Astrocyte (in vitro differentiated cells and primary cell): Measurements from ENCODE around the gene MED12L. TPM values are rescaled to one million over a fixed set of nuclear protein-coding genes. Genes with fewer than 3 reads are reported as not detected.
"Not testable (repeated sequence)": the region's sequence is repeated elsewhere in the genome, so short reads cannot be mapped to it uniquely, and the experiment has no call there.

Experiments used
- DNase-seq: peaks from one replicate; pipeline ENCODE4 v3.0.0-alpha.2; 2010; ENCODE audit warnings: low read depth
- FAIRE-seq: peaks from 2 replicates; lab custom pipeline; 2011; peaks lifted over from hg19 to GRCh38; lab: Jason Lieb, UNC
- H2AFZ ChIP-seq: 2 replicates; pipeline ENCODE4 v1.6.0; 2012; ENCODE audit warnings: low read depth, low read length, inconsistent platforms
- H3K27ac ChIP-seq: 2 replicates; pipeline ENCODE4 v1.5.1; 2011; ENCODE audit warnings: low read depth, low read length, inconsistent platforms
- H3K27me3 ChIP-seq: 2 replicates; pipeline ENCODE4 v1.6.0; 2011; ENCODE audit warnings: low read length, inconsistent platforms; ENCODE audit not compliant: insufficient read depth
- H3K36me3 ChIP-seq: 2 replicates; pipeline ENCODE4 v1.5.1; 2011; ENCODE audit warnings: low read length, inconsistent platforms; ENCODE audit not compliant: insufficient read depth
- H3K4me1 ChIP-seq: 2 replicates; pipeline ENCODE4 v1.5.1; 2011; ENCODE audit warnings: low read length, inconsistent platforms; ENCODE audit not compliant: insufficient read depth
- H3K4me2 ChIP-seq: 2 replicates; pipeline ENCODE4 v1.6.0; 2012; ENCODE audit warnings: low read length, inconsistent platforms
- H3K4me3 ChIP-seq: 2 replicates; pipeline ENCODE4 v1.5.1; 2011; ENCODE audit warnings: low read depth, mild to moderate bottlenecking, low read length, inconsistent platforms; ENCODE audit not compliant: insufficient read depth
- H3K79me2 ChIP-seq: 2 replicates; pipeline ENCODE4 v1.6.0; 2012; ENCODE audit warnings: mild to moderate bottlenecking, low read length, inconsistent platforms; ENCODE audit not compliant: insufficient read depth
- H3K9ac ChIP-seq: 2 replicates; pipeline ENCODE4 v1.6.0; 2012; ENCODE audit warnings: mild to moderate bottlenecking, low read length, inconsistent platforms
- H3K9me3 ChIP-seq: 2 replicates; pipeline ENCODE4 v1.5.1; 2012; ENCODE audit warnings: low read depth, mild to moderate bottlenecking, low read length, inconsistent platforms; ENCODE audit not compliant: insufficient read depth
- H4K20me1 ChIP-seq: 2 replicates; pipeline ENCODE4 v1.6.0; 2012; ENCODE audit warnings: low read length, inconsistent platforms; ENCODE audit not compliant: insufficient read depth
- H3K27ac Mint-ChIP-seq: one replicate; pipeline ENCODE4 v1.8.0; 2021; ENCODE audit warnings: mild to moderate bottlenecking, mixed read lengths; ENCODE audit not compliant: unreplicated experiment
- H3K27me3 Mint-ChIP-seq: one replicate; pipeline ENCODE4 v1.8.0; 2021; ENCODE audit warnings: low read depth, mixed read lengths; ENCODE audit not compliant: unreplicated experiment
- H3K36me3 Mint-ChIP-seq: one replicate; pipeline ENCODE4 v1.8.0; 2021; ENCODE audit warnings: low read depth, mixed read lengths; ENCODE audit not compliant: unreplicated experiment
- H3K4me1 Mint-ChIP-seq: one replicate; pipeline ENCODE4 v1.8.0; 2021; ENCODE audit warnings: low read depth, mixed read lengths; ENCODE audit not compliant: unreplicated experiment
- H3K4me3 Mint-ChIP-seq: one replicate; pipeline ENCODE4 v1.8.0; 2021; ENCODE audit warnings: mild to moderate bottlenecking, moderate library complexity, mixed read lengths; ENCODE audit not compliant: unreplicated experiment
- H3K9me3 Mint-ChIP-seq: one replicate; pipeline ENCODE4 v1.8.0; 2021; ENCODE audit warnings: mild to moderate bottlenecking, mixed read lengths; ENCODE audit not compliant: unreplicated experiment
- EZH2 ChIP-seq: IDR thresholded peaks from 2 replicates; pipeline ENCODE4 v1.6.1; 2012; ENCODE audit warnings: mild to moderate bottlenecking, low read length, inconsistent platforms; ENCODE audit not compliant: insufficient read depth
- total RNA-seq: library from RNA; stranded (reverse); gene quantifications from 2 replicates; pipeline ENCODE4 v1.2.1, GENCODE V29; 2021
- TF ChIP-seq, protein P1 (sequence below): IDR thresholded peaks from 2 replicates; pipeline ENCODE4 v1.5.1; 2011; ENCODE audit warnings: low read depth, mild to moderate bottlenecking, inconsistent platforms, low read length, moderate library complexity; ENCODE audit not compliant: insufficient read depth

MED12L gene
- total RNA-seq, 1 donor from 2014 or later = 8.2 TPM

DNA sequence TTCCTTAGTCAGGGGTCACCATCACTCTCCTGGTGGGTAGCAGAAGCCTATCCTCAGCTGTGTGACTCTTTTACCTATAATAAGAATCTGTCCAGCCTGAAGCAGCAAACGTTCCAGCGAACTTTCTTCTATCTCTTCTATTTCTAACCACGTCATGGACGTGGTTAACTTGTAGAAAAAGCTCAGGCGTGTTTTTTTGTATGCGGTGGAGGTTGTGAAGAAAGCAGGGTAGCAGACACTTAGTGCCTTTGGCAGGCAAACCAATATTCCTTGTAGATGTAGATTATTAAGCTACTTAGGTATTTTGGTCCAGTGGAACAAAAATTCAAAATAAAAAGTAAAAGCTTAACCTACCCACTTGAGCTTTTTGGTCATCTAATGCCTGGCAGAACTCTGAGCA, 149.4 kb downstream of the MED12L start:
- no peak for TF ChIP-seq EZH2
- TF ChIP-seq, protein P1, sequence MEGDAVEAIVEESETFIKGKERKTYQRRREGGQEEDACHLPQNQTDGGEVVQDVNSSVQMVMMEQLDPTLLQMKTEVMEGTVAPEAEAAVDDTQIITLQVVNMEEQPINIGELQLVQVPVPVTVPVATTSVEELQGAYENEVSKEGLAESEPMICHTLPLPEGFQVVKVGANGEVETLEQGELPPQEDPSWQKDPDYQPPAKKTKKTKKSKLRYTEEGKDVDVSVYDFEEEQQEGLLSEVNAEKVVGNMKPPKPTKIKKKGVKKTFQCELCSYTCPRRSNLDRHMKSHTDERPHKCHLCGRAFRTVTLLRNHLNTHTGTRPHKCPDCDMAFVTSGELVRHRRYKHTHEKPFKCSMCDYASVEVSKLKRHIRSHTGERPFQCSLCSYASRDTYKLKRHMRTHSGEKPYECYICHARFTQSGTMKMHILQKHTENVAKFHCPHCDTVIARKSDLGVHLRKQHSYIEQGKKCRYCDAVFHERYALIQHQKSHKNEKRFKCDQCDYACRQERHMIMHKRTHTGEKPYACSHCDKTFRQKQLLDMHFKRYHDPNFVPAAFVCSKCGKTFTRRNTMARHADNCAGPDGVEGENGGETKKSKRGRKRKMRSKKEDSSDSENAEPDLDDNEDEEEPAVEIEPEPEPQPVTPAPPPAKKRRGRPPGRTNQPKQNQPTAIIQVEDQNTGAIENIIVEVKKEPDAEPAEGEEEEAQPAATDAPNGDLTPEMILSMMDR = no peak
- no peak overlapping the region for H3K4me2 ChIP-seq
- Mint-ChIP-seq H3K36me3 (no peaks in the 10 kb centered on the region), H3K27ac (no peak overlapping the region), H3K4me3 (no peak overlapping the region), H3K4me1 (peaks cover 5% of the 10 kb centered on the region), H3K27me3 (no peaks in the 10 kb centered on the region), H3K9me3 (no peaks in the 10 kb centered on the region)
- H3K9ac ChIP-seq = no peak overlapping the region
- no peak for DNase-seq
- no peaks in the 10 kb centered on the region for H3K9me3 ChIP-seq
- no peak overlapping the region for H3K4me3 ChIP-seq
- no peaks in the 10 kb centered on the region for H3K4me1 ChIP-seq
- no peaks in the 10 kb centered on the region for H3K27me3 ChIP-seq
- no peak overlapping the region for H3K27ac ChIP-seq
- H3K36me3 ChIP-seq = no peaks in the 10 kb centered on the region
- H3K79me2 ChIP-seq = no peaks in the 10 kb centered on the region
- no peaks in the 10 kb centered on the region for H4K20me1 ChIP-seq
- H2AFZ ChIP-seq = no peak overlapping the region
- FAIRE-seq = no peak

DNA sequence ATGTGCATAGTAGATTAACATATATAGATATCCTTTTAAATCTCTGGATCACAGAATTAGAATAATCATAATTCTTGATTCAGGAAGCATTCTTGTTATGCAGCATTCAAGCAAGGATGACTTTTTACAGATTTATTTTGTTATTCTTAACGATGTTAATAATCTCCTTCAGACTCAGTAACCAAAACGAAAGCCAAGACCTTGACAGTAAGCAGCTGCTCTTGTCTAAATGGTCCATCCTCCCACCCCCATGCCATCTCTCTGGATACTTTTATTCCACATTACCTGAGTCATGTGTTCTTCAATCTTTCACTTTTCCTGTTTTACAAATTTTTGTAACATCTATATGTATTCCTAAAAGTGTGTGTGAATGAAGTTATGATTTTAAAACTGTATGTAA, 150.9 kb downstream of the MED12L start:
- no peaks in the 10 kb centered on the region for H3K9me3 Mint-ChIP-seq
- H3K36me3 Mint-ChIP-seq = no peaks in the 10 kb centered on the region
- H3K4me2 ChIP-seq = no peak overlapping the region
- FAIRE-seq (no peak), DNase-seq (no peak)
- H3K27ac ChIP-seq = no peak overlapping the region
- no peak overlapping the region for H3K27ac Mint-ChIP-seq
- H3K4me3 Mint-ChIP-seq = no peak overlapping the region
- H3K27me3 Mint-ChIP-seq = no peaks in the 10 kb centered on the region
- no peaks in the 10 kb centered on the region for H3K79me2 ChIP-seq
- no peaks in the 10 kb centered on the region for H3K36me3 ChIP-seq
- no peaks in the 10 kb centered on the region for H4K20me1 ChIP-seq
- no peaks in the 10 kb centered on the region for H3K27me3 ChIP-seq
- no peaks in the 10 kb centered on the region for H3K4me1 Mint-ChIP-seq
- H2AFZ ChIP-seq = no peak overlapping the region
- no peaks in the 10 kb centered on the region for H3K4me1 ChIP-seq
- no peaks in the 10 kb centered on the region for H3K9me3 ChIP-seq
- H3K9ac ChIP-seq = no peak overlapping the region
- no peak for TF ChIP-seq EZH2
- TF ChIP-seq, protein P1 = no peak
- H3K4me3 ChIP-seq = no peak overlapping the region

DNA sequence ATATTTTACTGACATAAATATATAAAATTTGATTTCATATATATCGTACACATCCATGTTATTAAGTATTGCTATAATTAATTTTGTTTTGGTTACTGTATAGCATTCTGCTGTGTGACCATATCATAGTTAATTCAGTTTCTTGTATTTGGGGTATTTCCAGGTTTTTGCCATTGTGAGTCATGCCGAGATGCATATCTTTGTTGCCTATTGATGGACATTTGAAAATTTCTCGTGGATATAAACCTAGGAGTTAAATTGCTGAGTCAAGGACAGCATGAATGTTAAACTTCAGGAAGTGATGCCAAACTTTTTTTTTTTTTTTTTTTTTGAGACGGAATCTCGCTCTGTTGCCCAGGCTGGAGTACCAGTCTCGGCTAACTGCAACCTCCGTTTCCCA, 151.3 kb downstream of the MED12L start:
- Histone ChIP-seq H3K9me3 (no peaks in the 10 kb centered on the region), H3K4me1 (no peaks in the 10 kb centered on the region), H3K27me3 (no peaks in the 10 kb centered on the region), H3K27ac (no peak overlapping the region), H3K4me2 (no peak overlapping the region), H3K79me2 (no peaks in the 10 kb centered on the region), H4K20me1 (no peaks in the 10 kb centered on the region), H3K4me3 (no peak overlapping the region), H3K36me3 (no peaks in the 10 kb centered on the region), H2AFZ (no peak overlapping the region), H3K9ac (no peak overlapping the region)
- H3K27ac Mint-ChIP-seq = no peak overlapping the region
- FAIRE-seq = no peak
- no peaks in the 10 kb centered on the region for H3K27me3 Mint-ChIP-seq
- H3K9me3 Mint-ChIP-seq = peaks cover 2% of the 10 kb centered on the region
- H3K4me3 Mint-ChIP-seq = no peak overlapping the region
- peak; percentile 8 for DNase-seq
- H3K36me3 Mint-ChIP-seq = peaks cover 2% of the 10 kb centered on the region
- TF ChIP-seq EZH2 = no peak
- TF ChIP-seq, protein P1 = no peak
- no peaks in the 10 kb centered on the region for H3K4me1 Mint-ChIP-seq

DNA sequence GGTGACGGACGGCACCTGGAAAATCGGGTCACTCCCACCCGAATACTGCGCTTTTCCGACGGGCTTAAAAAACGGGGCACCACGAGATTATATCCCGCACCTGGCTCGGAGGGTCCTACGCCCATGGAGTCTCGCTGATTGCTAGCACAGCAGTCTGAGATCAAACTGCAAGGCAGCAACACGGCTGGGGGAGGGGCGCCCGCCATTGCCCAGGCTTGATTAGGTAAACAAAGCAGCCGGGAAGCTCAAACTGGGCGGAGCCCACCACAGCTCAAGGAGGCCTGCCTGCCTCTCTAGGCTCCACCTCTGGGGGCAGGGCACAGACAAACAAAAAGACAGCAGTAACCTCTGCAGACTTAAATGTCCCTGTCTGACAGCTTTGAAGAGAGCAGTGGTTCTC, 156.5 kb downstream of the MED12L start:
- not testable (repeated sequence) for H3K9ac ChIP-seq, H4K20me1 ChIP-seq, H3K4me3 ChIP-seq, H3K27me3 ChIP-seq, H3K9me3 ChIP-seq, H3K27ac ChIP-seq, H3K4me2 ChIP-seq, DNase-seq, FAIRE-seq, H3K4me3 Mint-ChIP-seq, H3K4me1 Mint-ChIP-seq, H3K36me3 ChIP-seq, H3K4me1 ChIP-seq, H3K27ac Mint-ChIP-seq, H3K36me3 Mint-ChIP-seq, H3K9me3 Mint-ChIP-seq, H3K27me3 Mint-ChIP-seq, H2AFZ ChIP-seq, H3K79me2 ChIP-seq
